ENCODE data around the gene EIF4G3.

EIF4G3 gene

DNA sequence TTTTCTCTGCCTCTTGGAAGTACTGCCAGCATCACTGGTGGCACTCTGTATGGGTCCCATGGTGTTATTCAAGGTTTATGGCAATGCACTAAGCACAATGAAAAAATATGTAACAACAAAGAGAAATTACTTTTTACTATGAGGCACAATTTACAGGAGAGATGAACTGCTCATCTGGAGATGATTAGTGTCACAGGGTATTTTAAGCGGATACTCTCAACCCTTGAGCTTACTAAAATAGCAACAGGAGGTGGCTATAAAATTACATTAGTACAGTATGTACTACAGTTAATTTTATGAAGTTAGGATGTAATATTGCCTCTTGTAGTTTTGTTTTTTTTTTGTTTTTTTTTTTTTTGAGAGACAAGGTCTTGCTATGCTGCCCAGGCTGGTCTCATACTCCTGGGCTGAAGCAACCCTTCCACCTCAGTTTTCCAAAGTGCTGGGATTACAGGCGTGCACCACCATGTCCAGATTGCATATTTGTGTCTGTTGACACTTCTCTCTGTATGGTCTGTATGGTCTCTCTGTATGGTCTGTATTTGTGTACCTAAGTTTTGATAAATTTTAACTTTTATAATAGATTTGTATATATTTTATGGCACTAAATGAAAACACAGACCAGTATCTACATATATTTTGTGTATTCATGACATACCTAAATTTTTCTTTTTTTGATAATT is 214.0 kb downstream of the EIF4G3 start:
- no peak overlapping the region for H3K4me3 ChIP-seq (ENCODE audit: low read length)
- no peaks in the 10 kb centered on the region for H3K27me3 ChIP-seq (ENCODE audit: insufficient read depth, low read length)
- H2AFZ ChIP-seq (ENCODE audit: low read depth, low read length) = no peak overlapping the region
- peaks cover 10% of the 10 kb centered on the region for H3K36me3 ChIP-seq (ENCODE audit: insufficient read depth, low read length)
- no peaks in the 10 kb centered on the region for H3K4me1 ChIP-seq (ENCODE audit: insufficient read depth, low read length)
- H3K9me3 ChIP-seq (ENCODE audit: low read length) = no peaks in the 10 kb centered on the region

DNA sequence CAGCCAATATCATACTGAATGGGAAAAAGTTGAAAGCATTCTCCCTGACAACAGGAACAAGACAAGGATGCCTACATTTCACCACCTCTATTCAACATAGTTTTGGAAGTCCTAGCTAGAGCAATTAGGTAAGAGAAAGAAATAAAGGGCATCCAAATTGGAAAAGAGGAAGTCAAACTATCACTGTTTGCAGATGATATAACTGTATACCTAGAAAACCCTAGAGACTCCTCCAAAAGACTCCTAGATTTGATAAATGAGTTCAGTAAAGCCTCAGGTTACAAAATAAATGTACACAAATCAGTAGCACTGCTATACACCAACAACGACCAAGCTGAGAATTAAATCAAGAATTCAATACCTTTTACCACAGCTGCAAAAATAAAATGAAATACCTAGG is 218.3 kb downstream of the EIF4G3 start:
- Histone ChIP-seq H3K4me3 (ENCODE audit: low read length) (no peak overlapping the region), H2AFZ (ENCODE audit: low read depth, low read length) (no peak overlapping the region), H3K27me3 (ENCODE audit: insufficient read depth, low read length) (no peaks in the 10 kb centered on the region), H3K9me3 (ENCODE audit: low read length) (no peaks in the 10 kb centered on the region), H3K36me3 (ENCODE audit: insufficient read depth, low read length) (peaks cover 6% of the 10 kb centered on the region), H3K4me1 (ENCODE audit: insufficient read depth, low read length) (no peaks in the 10 kb centered on the region)

DNA sequence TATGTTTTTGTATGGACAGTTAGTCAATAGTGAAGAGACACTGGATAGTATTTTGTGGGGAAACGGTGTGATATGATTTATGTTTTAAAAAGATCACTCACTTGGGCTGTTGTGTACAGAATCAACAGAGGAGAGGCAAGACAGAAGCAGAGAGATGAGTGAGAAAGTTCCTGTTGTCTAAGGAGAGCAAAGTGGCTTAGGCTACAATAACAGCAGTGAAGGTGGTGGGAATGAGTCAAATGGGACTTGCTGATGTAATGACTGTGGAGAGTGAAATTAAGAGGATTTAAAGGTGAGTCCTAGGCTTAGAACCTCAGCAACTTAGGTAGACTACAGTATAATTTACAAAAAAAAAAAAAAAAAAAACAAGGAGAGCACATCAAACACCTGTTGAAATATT is 220.4 kb downstream of the EIF4G3 start:
- no peaks in the 10 kb centered on the region for H3K4me1 ChIP-seq (ENCODE audit: insufficient read depth, low read length)
- peaks cover 4% of the 10 kb centered on the region for H3K36me3 ChIP-seq (ENCODE audit: insufficient read depth, low read length)
- no peaks in the 10 kb centered on the region for H3K27me3 ChIP-seq (ENCODE audit: insufficient read depth, low read length)
- no peaks in the 10 kb centered on the region for H3K9me3 ChIP-seq (ENCODE audit: low read length)
- H3K4me3 ChIP-seq (ENCODE audit: low read length) = no peak overlapping the region
- H2AFZ ChIP-seq (ENCODE audit: low read depth, low read length) = no peak overlapping the region

DNA sequence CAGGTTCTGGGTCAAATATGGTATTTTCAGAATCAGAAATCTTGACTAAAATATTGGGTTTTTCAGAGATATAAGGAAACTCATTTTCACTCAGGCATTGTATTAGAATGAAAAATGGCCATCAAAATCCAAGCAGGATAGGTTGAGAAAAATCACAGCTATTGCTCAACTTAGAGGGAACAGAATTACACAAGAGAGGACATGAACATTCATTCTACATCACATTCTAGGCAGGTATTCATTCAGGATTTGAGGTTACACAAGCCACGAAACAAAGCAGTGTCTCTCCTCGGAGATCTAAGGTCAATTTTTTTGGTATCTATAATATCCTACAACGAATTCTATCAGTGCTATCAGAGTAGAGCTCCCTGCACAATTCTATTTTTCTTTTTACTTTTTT is 226.0 kb downstream of the EIF4G3 start:
- Histone ChIP-seq H3K9me3 (ENCODE audit: low read length) (no peaks in the 10 kb centered on the region), H3K27me3 (ENCODE audit: insufficient read depth, low read length) (no peaks in the 10 kb centered on the region), H3K36me3 (ENCODE audit: insufficient read depth, low read length) (peaks cover 5% of the 10 kb centered on the region), H3K4me3 (ENCODE audit: low read length) (no peak overlapping the region), H3K4me1 (ENCODE audit: insufficient read depth, low read length) (peaks cover 19% of the 10 kb centered on the region), H2AFZ (ENCODE audit: low read depth, low read length) (no peak overlapping the region)

DNA sequence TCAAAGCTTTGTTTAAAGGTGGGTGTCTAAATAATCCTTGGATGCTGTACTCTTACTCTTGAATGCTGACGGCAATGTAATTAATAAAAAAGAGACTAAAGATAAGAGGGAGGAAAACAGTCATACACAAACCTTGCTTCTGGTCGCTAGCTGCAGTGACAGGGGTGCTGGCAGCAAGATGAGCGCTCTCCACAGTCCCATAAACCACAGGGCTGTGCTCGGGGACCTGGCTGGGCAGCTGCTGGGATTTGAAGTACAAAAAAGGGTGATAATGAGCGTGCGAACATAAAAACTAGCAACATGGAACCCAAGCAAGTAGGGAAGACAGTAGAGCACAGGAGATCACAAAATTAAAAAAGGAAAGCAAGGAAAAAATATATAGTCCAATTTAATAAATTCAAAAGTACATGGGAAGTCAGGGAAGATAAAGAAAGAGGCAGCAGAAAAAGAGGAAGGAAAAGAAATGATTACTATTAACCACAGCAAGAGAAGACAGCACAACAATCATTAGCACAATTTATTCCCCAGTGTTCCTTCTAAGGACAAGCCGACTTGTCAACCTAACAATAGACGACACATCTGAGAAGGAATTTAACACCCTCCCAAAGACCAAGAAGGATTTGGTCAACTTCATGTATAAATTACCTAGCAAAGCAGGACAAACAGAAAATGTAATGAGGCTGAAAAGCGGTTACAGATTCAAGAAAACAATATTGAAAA is 226.7 kb downstream of the EIF4G3 start:
- H3K27me3 ChIP-seq (ENCODE audit: insufficient read depth, low read length) = no peaks in the 10 kb centered on the region
- peaks cover 20% of the 10 kb centered on the region for H3K4me1 ChIP-seq (ENCODE audit: insufficient read depth, low read length)

DNA sequence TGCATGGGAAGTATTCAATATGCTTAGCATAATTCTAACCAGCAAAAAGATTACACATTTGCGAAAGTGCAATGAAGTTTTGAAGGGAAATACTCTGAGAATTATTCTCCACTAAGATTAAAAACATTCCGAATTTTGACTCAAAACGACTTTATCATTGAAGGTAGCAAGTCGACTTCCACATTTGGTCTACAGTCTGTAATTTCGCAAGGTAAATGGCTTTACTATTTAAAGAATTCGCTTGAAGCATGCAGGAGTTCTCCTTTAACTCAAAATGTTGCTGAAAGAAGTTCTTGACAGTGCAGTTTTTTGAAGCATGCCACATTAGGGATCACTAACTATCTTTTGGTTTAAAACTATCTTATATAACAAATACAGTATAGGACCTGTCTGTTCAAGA is 228.6 kb downstream of the EIF4G3 start:
- H2AFZ ChIP-seq (ENCODE audit: low read depth, low read length) = no peak overlapping the region
- no peak overlapping the region for H3K4me3 ChIP-seq (ENCODE audit: low read length)
- no peaks in the 10 kb centered on the region for H3K9me3 ChIP-seq (ENCODE audit: low read length)
- peaks cover 20% of the 10 kb centered on the region for H3K4me1 ChIP-seq (ENCODE audit: insufficient read depth, low read length)
- peaks cover 7% of the 10 kb centered on the region for H3K36me3 ChIP-seq (ENCODE audit: insufficient read depth, low read length)
- no peaks in the 10 kb centered on the region for H3K27me3 ChIP-seq (ENCODE audit: insufficient read depth, low read length)

More for the DNA sequence above, 226.7 kb downstream of the EIF4G3 start:
- Histone ChIP-seq H3K4me3 (ENCODE audit: low read length) (no peak overlapping the region), H3K36me3 (ENCODE audit: insufficient read depth, low read length) (peaks cover 7% of the 10 kb centered on the region), H3K9me3 (ENCODE audit: low read length) (no peaks in the 10 kb centered on the region), H2AFZ (ENCODE audit: low read depth, low read length) (no peak overlapping the region)

DNA sequence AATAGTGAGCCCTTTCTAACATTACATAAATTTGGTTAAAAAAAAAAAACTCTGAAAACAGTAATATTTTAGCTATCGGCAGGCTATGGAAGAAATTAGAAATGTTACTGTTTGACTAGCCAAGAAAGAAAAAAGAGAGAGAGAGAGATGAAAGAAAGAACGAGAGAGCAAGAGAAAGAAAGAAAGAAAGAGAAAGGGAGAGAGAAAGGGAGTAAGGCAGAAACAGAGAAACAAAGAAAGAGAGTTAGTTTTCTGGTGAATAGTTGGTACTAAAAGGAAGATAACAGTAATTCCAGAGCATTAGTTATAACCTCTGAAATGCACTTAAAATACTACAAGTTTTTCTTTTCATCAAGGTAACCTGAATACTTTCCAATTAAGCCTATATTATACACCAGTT is 229.3 kb downstream of the EIF4G3 start:
- no peak overlapping the region for H3K4me3 ChIP-seq (ENCODE audit: low read length)
- H2AFZ ChIP-seq (ENCODE audit: low read depth, low read length) = no peak overlapping the region
- H3K36me3 ChIP-seq (ENCODE audit: insufficient read depth, low read length) = peaks cover 7% of the 10 kb centered on the region
- no peaks in the 10 kb centered on the region for H3K9me3 ChIP-seq (ENCODE audit: low read length)
- H3K27me3 ChIP-seq (ENCODE audit: insufficient read depth, low read length) = no peaks in the 10 kb centered on the region
- peaks cover 20% of the 10 kb centered on the region for H3K4me1 ChIP-seq (ENCODE audit: insufficient read depth, low read length)

DNA sequence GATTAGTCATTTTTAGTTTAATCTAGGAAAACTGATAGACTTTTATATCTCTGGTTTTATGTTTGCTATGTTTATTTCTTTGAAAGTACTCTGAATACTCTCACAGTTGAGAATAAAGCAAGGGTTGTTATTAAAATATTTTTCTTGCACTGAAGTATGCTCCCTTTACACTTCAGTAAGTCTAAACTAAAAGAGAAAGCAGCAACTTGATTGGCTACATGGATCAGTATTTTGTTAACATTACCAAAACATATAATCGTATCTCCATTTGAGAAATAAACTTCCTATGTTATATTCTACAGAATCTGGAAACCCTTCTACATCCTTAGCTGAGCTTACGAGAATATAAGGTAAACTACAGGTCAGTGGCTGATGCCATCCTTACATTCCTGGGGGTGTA is 240.1 kb downstream of the EIF4G3 start:
- Histone ChIP-seq H3K36me3 (ENCODE audit: insufficient read depth, low read length) (peaks cover 23% of the 10 kb centered on the region), H3K4me3 (ENCODE audit: low read length) (no peak overlapping the region), H3K27me3 (ENCODE audit: insufficient read depth, low read length) (no peaks in the 10 kb centered on the region), H3K9me3 (ENCODE audit: low read length) (no peaks in the 10 kb centered on the region), H3K4me1 (ENCODE audit: insufficient read depth, low read length) (no peaks in the 10 kb centered on the region), H2AFZ (ENCODE audit: low read depth, low read length) (no peak overlapping the region)

DNA sequence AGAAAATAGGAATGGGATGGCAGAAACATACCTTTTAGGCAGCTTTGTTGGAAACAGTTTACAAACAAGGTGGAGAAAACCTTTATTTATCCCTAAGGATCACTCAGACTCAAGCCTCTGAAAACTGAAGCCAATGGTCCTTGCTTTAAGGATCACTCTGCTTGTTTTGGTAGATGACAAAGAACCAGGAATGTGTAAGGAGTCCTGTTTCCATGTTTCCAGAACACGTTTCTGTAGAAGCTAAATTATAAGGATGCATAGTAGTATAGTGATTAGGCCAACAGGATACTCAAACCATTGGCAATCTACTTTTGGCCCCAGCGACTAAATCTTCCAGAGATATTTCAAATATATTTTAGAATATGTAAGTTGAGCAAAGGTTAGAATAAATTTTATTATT is 240.5 kb downstream of the EIF4G3 start:
- H2AFZ ChIP-seq (ENCODE audit: low read depth, low read length) = no peak overlapping the region
- no peak overlapping the region for H3K4me3 ChIP-seq (ENCODE audit: low read length)
- H3K27me3 ChIP-seq (ENCODE audit: insufficient read depth, low read length) = no peaks in the 10 kb centered on the region
- no peaks in the 10 kb centered on the region for H3K9me3 ChIP-seq (ENCODE audit: low read length)
- no peaks in the 10 kb centered on the region for H3K4me1 ChIP-seq (ENCODE audit: insufficient read depth, low read length)
- H3K36me3 ChIP-seq (ENCODE audit: insufficient read depth, low read length) = peaks cover 22% of the 10 kb centered on the region

DNA sequence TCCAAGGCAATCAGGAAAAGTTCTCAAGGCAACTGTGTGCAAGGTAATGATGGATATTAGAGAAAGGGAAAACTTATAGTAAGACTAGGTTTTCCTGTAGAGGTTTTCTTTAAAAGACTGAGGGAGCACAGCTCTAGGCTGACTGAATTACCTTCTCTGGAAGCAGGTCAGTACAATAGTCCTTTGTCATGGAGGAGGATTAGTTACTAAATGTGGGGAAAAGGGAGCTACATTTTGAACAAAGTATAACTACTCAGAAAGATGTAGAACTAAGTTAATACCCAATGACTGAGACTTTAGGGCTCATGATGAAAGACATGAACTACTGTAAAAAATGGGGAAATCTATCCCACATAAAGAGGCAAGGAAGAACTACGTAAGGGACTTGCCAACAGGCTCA is 241.0 kb downstream of the EIF4G3 start:
- no peaks in the 10 kb centered on the region for H3K27me3 ChIP-seq (ENCODE audit: insufficient read depth, low read length)
- H2AFZ ChIP-seq (ENCODE audit: low read depth, low read length) = no peak overlapping the region
- H3K36me3 ChIP-seq (ENCODE audit: insufficient read depth, low read length) = peaks cover 21% of the 10 kb centered on the region
- no peaks in the 10 kb centered on the region for H3K4me1 ChIP-seq (ENCODE audit: insufficient read depth, low read length)
- H3K9me3 ChIP-seq (ENCODE audit: low read length) = no peaks in the 10 kb centered on the region
- no peak overlapping the region for H3K4me3 ChIP-seq (ENCODE audit: low read length)

DNA sequence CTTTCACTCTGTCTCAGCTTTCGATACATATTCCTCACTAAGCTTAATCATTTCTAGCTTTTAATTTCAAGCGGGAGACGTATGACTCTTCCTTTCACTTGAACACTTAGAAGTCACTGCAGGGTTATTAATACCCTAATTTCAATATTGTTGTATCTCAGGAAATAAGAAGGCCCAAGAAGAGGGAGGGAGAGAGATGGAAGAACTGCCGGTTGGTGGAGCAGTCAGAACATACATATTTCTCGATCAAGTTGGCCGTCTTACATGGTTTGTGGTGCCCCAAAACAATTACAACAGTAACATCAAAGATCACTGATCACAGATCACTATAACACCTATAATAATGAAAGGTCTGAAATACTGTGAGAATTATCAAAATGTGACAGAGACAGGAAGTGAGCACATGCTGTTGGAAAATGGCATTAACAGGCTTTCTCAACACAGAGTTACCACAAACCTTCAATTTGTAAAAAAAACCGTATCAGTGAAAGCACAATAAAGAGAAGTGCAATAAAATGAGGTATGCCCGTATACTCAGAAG is 244.2 kb downstream of the EIF4G3 start:
- no peaks in the 10 kb centered on the region for H3K4me1 ChIP-seq (ENCODE audit: insufficient read depth, low read length)
- no peaks in the 10 kb centered on the region for H3K27me3 ChIP-seq (ENCODE audit: insufficient read depth, low read length)
- H3K4me3 ChIP-seq (ENCODE audit: low read length) = no peak overlapping the region
- H3K9me3 ChIP-seq (ENCODE audit: low read length) = no peaks in the 10 kb centered on the region
- no peak overlapping the region for H2AFZ ChIP-seq (ENCODE audit: low read depth, low read length)
- peaks cover 24% of the 10 kb centered on the region for H3K36me3 ChIP-seq (ENCODE audit: insufficient read depth, low read length)

DNA sequence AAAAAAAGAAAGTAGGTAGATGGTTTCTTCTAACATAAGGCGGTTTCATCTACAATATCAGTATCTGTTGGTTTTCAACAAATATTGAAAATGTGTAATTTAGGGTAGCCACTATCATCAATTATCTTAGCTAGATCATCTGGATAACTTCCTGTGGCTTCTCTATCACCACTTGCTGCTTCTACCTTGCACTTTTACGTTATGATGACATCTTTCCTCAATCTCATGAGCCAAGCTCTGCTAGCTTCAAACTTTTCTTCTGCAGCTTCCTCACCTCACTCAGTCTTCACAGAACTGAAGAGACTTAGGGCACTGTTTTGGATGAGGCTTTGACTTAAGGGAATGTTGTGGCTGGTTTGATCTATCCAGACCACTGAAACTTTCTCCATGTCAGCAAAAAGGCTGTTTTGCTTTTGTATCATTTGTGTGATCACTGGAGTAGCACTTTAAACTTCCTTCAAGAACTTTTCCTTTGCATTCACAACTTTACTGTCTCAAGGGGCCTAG is 244.7 kb downstream of the EIF4G3 start:
- Histone ChIP-seq H3K4me3 (ENCODE audit: low read length) (no peak overlapping the region), H3K27me3 (ENCODE audit: insufficient read depth, low read length) (no peaks in the 10 kb centered on the region), H3K9me3 (ENCODE audit: low read length) (no peaks in the 10 kb centered on the region), H2AFZ (ENCODE audit: low read depth, low read length) (no peak overlapping the region), H3K4me1 (ENCODE audit: insufficient read depth, low read length) (no peaks in the 10 kb centered on the region), H3K36me3 (ENCODE audit: insufficient read depth, low read length) (peaks cover 24% of the 10 kb centered on the region)

DNA sequence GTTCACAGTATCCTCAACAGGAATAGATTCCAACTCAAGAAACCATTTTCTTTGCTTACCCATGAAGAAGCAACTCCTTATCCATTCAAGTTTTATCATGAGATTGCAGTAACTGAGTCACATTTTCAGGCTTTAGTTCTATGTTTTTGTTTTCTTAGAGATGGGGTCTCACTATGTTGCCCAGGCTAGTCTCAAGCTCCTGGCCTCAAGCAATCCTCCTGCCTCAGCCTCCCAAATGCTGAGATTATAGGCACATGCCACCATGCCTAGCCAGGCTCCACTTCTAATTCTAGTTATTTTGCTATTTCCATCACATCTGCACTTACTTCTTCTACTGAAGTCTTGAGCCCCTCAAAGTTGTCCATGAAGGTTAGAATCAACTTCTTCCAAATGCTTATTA is 246.3 kb downstream of the EIF4G3 start:
- peaks cover 24% of the 10 kb centered on the region for H3K36me3 ChIP-seq (ENCODE audit: insufficient read depth, low read length)
- no peaks in the 10 kb centered on the region for H3K4me1 ChIP-seq (ENCODE audit: insufficient read depth, low read length)
- H3K27me3 ChIP-seq (ENCODE audit: insufficient read depth, low read length) = no peaks in the 10 kb centered on the region
- H3K4me3 ChIP-seq (ENCODE audit: low read length) = no peak overlapping the region
- no peaks in the 10 kb centered on the region for H3K9me3 ChIP-seq (ENCODE audit: low read length)
- H2AFZ ChIP-seq (ENCODE audit: low read depth, low read length) = no peak overlapping the region

Measured in neuron (in vitro differentiated cells).